Kidney (tissue), 14 donors: ENCODE results near the gene CBFB. TPM values are rescaled to one million over a fixed set of nuclear protein-coding genes. Genes with fewer than 3 reads are reported as not detected.

ENCODE experiments used
- DNase-seq, 5 donors: peaks; one replicate each; pipeline ENCODE4 v3.0.0-alpha.2; 2013 to 2020
- FAIRE-seq: peaks from 2 replicates; lab custom pipeline; 2012; peaks lifted over from hg19 to GRCh38; lab: Jason Lieb, UNC
- H3K27ac ChIP-seq, 2 donors: one replicate each; pipeline ENCODE4 v1.7.0; 2013; ENCODE audit warnings: low read depth in 2 of 2, low read length in 2 of 2, inconsistent platforms in 1 of 2
- H3K27me3 ChIP-seq: one replicate; pipeline ENCODE4 v1.7.1; 2013; ENCODE audit warnings: low read length, inconsistent platforms; ENCODE audit not compliant: control insufficient read depth, insufficient read depth
- H3K36me3 ChIP-seq, 3 donors: one replicate each; pipeline versions ENCODE4 v1.7.0 to v1.7.1; 2013; ENCODE audit warnings: low read length in 3 of 3, control low read depth in 1 of 3, inconsistent platforms in 1 of 3; ENCODE audit not compliant: insufficient read depth in 3 of 3, control insufficient read depth in 2 of 3
- H3K4me1 ChIP-seq, 3 donors: one replicate each; pipeline versions ENCODE4 v1.7.0 to v1.7.1; 2013; ENCODE audit warnings: low read length in 3 of 3, inconsistent platforms in 1 of 3, low read depth in 1 of 3; ENCODE audit not compliant: control insufficient read depth in 2 of 3, insufficient read depth in 2 of 3
- H3K4me3 ChIP-seq, 3 donors: one replicate each; pipeline versions ENCODE4 v1.7.0 to v1.8.1; 2013; ENCODE audit warnings: low read length in 3 of 3, control low read depth in 1 of 3, inconsistent platforms in 1 of 3
- H3K9ac ChIP-seq, 3 donors: one replicate each; pipeline versions ENCODE4 v1.7.0 to v1.7.1; 2013; ENCODE audit warnings: low read length in 3 of 3, control low read depth in 1 of 3, inconsistent platforms in 1 of 3
- H3K9me3 ChIP-seq, 3 donors: one replicate each; pipeline versions ENCODE4 v1.7.0 to v1.7.1; 2013; ENCODE audit warnings: low read length in 3 of 3, control low read depth in 1 of 3, inconsistent platforms in 1 of 3; ENCODE audit not compliant: control insufficient read depth in 2 of 3, insufficient read depth in 1 of 3
- CTCF ChIP-seq: IDR thresholded peaks from 3 replicates; pipeline ENCODE4 v1.5.1; 2012; ENCODE audit warnings: mild to moderate bottlenecking, moderate library complexity, borderline replicate concordance; ENCODE audit not compliant: insufficient read depth; ENCODE audit errors: extremely low read depth
- intact Hi-C: fragments of 100-400 bp; cut with DNase I; formaldehyde crosslinking; loops from one replicate; pipeline ENCODE4 v1.11.1; 2022
- polyA plus RNA-seq: library from polyadenylated mRNA; stranded (reverse); fragments of 350-450 nt; fragmentation: Illumina TruSeq; extraction: RNeasy Lipid Tissue Mini Kit (QIAGEN cat#74804); gene quantifications from one replicate; pipeline ENCODE4 v1.2.3, GENCODE V29; 2014; ENCODE audit warnings: low read depth, low replicate concordance; ENCODE audit not compliant: insufficient read depth
- total RNA-seq: library from RNA; stranded (reverse); fragmentation: NEBNext Ultra II Directional; extraction: Animal tissue kit (Norgen Biotek cat#: 25700); gene quantifications from one replicate; pipeline ENCODE4 v1.2.1, GENCODE V29; 2021
- donor health status: control.
- donor health status: control.
- donor health status: control.
- donor health status: control.
- donor health status: control.
- donor health status: DM: yes; HTN: yes; CAD: no.
- donor health status: Normal renal cell carcinoma (clear cell type).

The CBFB gene
- total and polyA plus RNA-seq, 2 donors from 2014 or later = 9.7 to 57.3 TPM

GRCh38 chr16:67112591-67113399 lies 83.8 kb downstream of the CBFB start:
- intact Hi-C loops = no loop called here
- Histone ChIP-seq H3K4me1 (peaks cover 0 to 19% (median 12%) of the 10 kb centered on the region in 3 donors), H3K27me3 (no peaks in the 10 kb centered on the region), H3K36me3 (no peaks in the 10 kb centered on the region), H3K9ac (no peak overlapping the region), H3K4me3 (no peak overlapping the region), H3K9me3 (no peaks in the 10 kb centered on the region), H3K27ac (no peak overlapping the region)
- no peak for TF ChIP-seq CTCF
- FAIRE-seq (no peak), DNase-seq (no peak)

DNA sequence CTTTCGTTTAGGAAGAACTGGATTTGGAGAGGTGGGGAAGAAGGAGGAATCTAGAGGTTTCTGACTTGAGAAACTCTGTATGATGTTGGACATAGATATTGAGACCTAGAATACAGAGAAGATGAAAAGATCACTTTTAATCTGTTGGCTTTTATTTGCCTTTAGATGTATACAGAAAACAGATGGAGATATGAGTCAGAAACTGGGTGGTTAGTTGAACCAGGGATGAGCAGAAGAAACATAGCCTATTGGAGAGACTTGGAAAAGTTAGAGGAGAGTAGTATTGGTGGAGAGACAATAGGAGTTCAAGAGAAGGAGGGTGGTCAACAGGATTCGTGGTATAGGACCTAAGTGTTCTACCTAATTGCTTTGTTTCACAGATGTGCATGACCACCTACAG lies 85.8 kb downstream of the CBFB start:
- H3K4me3 ChIP-seq = no peak overlapping the region
- intact Hi-C loops = no loop called here

GRCh38 chr16:67115639-67116038 lies 86.7 kb downstream of the CBFB start:
- intact Hi-C loops = no loop called here
- no peak for FAIRE-seq
- Histone ChIP-seq H3K4me3 (no peak overlapping the region), H3K36me3 (peaks cover 0 to 7% (median 6%) of the 10 kb centered on the region in 3 donors), H3K4me1 (peaks cover 0 to 8% (median 6%) of the 10 kb centered on the region in 3 donors), H3K27ac (no peak overlapping the region), H3K9ac (no peak overlapping the region), H3K27me3 (no peaks in the 10 kb centered on the region), H3K9me3 (no peaks in the 10 kb centered on the region)
- TF ChIP-seq CTCF = no peak
- DNase-seq = no peak

More for the DNA sequence above, 85.8 kb downstream of the CBFB start:
- Histone ChIP-seq H3K36me3 (no peaks in the 10 kb centered on the region), H3K27ac (no peak overlapping the region), H3K4me1 (peaks cover 0 to 11% (median 6%) of the 10 kb centered on the region in 3 donors), H3K9me3 (no peaks in the 10 kb centered on the region), H3K9ac (no peak overlapping the region), H3K27me3 (no peaks in the 10 kb centered on the region)
- FAIRE-seq (no peak), DNase-seq (no peak)
- TF ChIP-seq CTCF = no peak
